LHCN-M2 (cell line): ENCODE results near the gene GUF1. TPM values are rescaled to one million over a fixed set of nuclear protein-coding genes. Genes with fewer than 3 reads are reported as not detected.

Experiments
- DNase-seq: peaks from one replicate; pipeline ENCODE4 v3.0.0-alpha.2; 2012; ENCODE audit warnings: low read depth
- polyA plus RNA-seq: library from polyadenylated mRNA; unstranded; fragments of >200 nt; gene quantifications from one replicate; pipeline ENCODE4 v1.2.1, GENCODE V29; 2012; ENCODE audit warnings: missing spikeins
- total RNA-seq: library from RNA; depleted of rRNA; stranded (reverse); fragments of >200 nt; gene quantifications from 2 replicates; pipeline ENCODE4 v1.2.3, GENCODE V29; 2014; rRNA removed

The GUF1 gene
- 17.2 and 21.0 TPM in 2 replicates for total RNA-seq
- polyA plus RNA-seq, result 6.3 TPM

GRCh38 chr4:44678094-44679041 lies at the start of gene GUF1:
Gene GUF1 (plus strand): TSS chr4:44678420. CDS start chr4:44678623, 203 bp downstream.
- peak; percentile 87 for DNase-seq

- DNase-seq, result peak; percentile 39
These were observed 48.8 kb upstream of the GUF1 start for GRCh38 chr4:44629280-44629866.

GRCh38 chr4:44632089-44632488 lies 46.1 kb upstream of the GUF1 start:
- no peak for DNase-seq

GRCh38 chr4:44632733-44633132 lies 45.5 kb upstream of the GUF1 start:
- DNase-seq, result no peak

GRCh38 chr4:44638091-44638490 lies 40.1 kb upstream of the GUF1 start:
- DNase-seq, result peak; percentile 2

GRCh38 chr4:44646151-44646550 lies 32.1 kb upstream of the GUF1 start:
- no peak for DNase-seq

GRCh38 chr4:44651425-44651824 lies 26.8 kb upstream of the GUF1 start, which contains the start of gene YIPF7:
Gene YIPF7 (minus strand): TSS chr4:44651625. CDS start chr4:44650100, 1,525 bp downstream.
- no peak for DNase-seq

GRCh38 chr4:44652002-44652401 lies 26.2 kb upstream of the GUF1 start:
- DNase-seq, result no peak

GRCh38 chr4:44660396-44660795 lies 17.8 kb upstream of the GUF1 start:
- no peak for DNase-seq

- peak; percentile 4 for DNase-seq
These were observed 16.1 kb upstream of the GUF1 start for GRCh38 chr4:44661940-44662622.

- no peak for DNase-seq
These were observed 15.6 kb upstream of the GUF1 start for GRCh38 chr4:44662623-44663005.

- DNase-seq, result no peak
These were observed 14.5 kb upstream of the GUF1 start for GRCh38 chr4:44663539-44664263.

- DNase-seq, result no peak
These were observed 9.7 kb upstream of the GUF1 start for GRCh38 chr4:44668526-44668925.

- DNase-seq, result peak; percentile 9
These were observed 7.6 kb upstream of the GUF1 start for GRCh38 chr4:44670506-44671199.

GRCh38 chr4:44671636-44672035 lies 6.6 kb upstream of the GUF1 start:
- no peak for DNase-seq

GRCh38 chr4:44674471-44674870 lies 3.7 kb upstream of the GUF1 start:
- no peak for DNase-seq

GRCh38 chr4:44675366-44675765 lies 2.9 kb upstream of the GUF1 start:
- DNase-seq, result no peak

GRCh38 chr4:44679060-44679459 lies 840 bp downstream of the GUF1 start:
- DNase-seq, result no peak

GRCh38 chr4:44684648-44685047 lies 6.4 kb downstream of the GUF1 start:
- DNase-seq, result no peak

GRCh38 chr4:44700427-44700826 lies 22.2 kb downstream of the GUF1 start:
- no peak for DNase-seq

- DNase-seq, result no peak
These were observed 22.8 kb downstream of the GUF1 start for GRCh38 chr4:44701037-44701436.
